NCI-H2107 treated with DMSO at 0.1 percent for 48 hours (cell line): ENCODE measurements around the gene MAGI1.
"Not testable (repeated sequence)": the region's sequence is repeated elsewhere in the genome, so short reads cannot be mapped to it uniquely, and the experiment has no call there.

Source experiments
- DNase-seq: peaks from one replicate; lab custom pipeline; 2025; ENCODE audit not compliant: unreplicated experiment; lab: John Stamatoyannopoulos, UW

Gene MAGI1

DNA sequence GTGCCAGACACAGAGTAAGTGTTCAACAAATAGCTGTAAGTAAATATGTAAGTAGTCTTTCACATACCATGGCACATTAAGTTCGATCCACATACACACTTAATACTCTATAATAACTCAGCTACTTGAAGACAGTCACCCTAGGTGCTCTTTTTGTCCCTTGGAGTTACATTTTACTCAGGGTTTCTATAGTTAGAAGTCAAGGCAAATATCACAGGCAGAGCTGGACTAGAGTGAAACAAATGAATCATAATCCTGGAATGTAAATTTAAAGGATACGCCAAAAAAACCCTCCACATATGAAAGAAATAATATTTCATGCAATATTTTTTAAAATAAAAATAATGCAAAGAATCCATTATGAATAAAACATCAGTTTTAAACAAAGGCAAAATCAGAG lies 461.8 kb downstream of the MAGI1 start:
- DNase-seq, result no peak

DNA sequence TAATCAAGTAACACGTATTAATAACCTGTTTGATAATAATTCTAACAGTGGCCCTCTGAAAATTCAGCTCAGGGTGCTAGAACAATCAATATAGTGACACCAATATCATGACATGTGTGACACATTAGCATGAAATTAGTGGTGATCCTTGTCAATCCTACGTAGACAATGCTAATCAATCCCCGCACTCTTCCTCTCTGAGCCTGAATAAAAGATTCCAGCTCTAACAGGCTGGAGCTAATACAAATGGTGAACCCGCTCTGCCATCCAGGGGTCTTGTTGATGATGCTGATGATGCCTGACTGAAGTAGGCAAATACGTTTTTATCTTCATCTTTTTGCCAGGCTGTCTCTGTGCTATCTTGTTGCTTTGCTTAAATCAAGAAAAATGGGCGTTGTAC lies 462.5 kb downstream of the MAGI1 start:
- DNase-seq, result no peak

DNA sequence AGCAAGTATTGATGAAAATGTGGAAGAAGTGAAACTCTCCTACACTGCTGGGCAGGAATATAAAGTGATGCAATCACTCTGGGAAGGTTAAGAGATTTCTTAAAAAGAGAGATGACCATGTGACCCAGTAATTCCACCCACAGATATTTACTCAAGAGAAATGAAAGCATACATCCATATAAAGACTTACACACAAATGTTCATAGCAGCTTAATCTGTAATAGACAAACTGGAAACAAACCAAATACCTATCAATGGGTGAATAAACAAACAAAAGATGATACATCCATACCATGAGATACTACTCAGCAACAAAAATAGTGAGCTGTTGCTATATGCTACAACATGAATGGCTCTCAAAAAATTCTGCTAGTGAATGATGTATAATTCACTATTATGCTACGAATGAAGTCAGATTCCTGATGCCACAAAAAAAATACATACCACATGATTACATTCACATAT lies 463.3 kb downstream of the MAGI1 start:
- no peak for DNase-seq

DNA sequence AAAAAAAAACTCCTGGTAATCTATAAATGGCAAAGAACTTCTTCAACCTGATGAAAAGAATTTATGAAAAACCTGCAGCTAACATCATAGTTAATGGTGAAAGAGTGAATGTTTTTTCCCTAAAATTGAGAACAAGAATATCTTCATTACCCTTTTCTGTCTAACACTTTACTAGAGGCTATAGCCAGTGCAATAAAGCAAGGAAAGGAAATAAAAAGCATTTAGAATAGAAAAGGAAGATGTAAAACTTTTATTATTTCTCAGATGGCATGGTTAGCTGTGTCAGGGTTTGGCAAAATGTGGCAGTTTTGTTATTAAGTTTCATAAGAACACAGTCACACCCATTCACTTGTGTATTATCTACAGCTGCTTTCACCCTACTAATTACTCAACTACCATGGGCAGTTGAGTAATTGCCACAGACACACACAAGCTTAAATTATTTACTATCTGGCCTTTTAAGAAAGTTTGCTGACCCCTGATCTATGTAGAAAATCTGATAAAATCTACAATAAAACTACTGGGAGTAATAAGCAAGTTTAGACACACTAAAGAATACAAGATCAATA lies 465.1 kb downstream of the MAGI1 start:
- no peak for DNase-seq

DNA sequence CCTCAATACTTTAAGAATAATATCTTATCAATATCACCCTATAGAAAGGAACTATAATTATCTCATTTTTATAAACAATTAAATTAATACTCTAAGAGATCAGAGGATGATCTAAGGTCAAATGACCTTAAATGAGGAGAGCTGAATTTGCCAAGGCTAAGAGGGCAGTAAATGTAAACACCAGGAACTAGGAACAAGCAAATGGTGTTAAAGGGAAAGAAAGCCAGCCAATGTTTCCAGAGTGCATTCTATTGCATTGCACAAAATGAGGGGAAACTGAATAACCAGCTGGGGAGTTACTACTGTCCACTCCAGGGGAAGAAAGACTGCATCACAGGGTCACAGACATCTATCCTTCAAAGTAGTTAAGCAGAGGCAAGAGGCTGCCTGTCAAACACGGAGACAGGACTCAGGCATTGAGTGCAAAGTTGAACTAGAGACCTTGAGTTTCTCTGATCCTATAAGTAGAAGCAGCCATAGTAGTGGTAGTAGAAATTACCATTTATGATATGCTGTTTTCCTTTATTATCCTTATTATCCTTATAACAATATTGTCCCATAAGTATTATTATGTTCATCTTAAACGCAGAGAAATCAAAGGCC lies 466.4 kb downstream of the MAGI1 start:
- no peak for DNase-seq

DNA sequence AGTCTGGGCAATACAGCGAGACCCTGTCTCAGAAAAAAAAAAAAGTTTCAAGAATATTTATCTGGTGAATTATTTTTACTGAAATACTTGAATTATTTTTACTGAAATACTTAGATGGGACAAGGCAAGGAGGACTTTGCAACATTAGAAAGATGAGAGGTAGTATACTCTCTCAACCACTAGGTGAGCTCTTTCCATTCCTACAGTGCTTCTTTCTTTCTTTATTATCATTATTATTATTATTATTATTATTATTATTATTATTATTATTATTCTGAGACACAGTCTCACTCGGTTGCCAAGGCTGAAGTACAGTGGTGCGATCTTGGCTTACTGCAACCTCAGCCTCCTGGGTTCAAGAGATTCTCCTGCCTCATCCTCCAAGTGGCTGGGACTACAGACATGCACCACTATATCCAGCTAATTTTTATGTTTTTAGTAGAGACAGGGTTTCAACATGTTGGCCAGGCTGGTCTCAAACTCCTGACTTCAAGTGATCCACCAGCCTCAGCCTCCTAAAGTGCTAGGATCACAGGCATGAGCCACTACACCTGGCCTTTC lies 468.8 kb downstream of the MAGI1 start:
- DNase-seq, result no peak

DNA sequence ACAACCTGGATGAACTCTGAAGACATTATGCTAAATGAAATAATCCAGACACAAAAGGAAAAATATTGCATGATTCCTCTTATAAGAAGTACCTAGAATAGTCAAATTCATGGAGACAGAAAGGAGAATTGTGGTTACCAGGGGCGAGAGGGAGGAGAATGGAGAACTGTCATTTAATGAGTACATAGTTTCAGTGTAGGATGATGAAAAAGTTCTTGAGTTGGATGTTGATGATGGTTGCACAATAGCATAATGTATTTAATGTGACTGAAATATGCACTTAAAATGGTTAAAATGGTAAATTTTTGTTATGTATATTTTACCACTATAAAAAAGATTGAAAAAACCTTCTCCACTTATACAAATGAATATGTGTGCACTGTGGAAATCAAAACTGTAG lies 469.6 kb downstream of the MAGI1 start:
- DNase-seq, result no peak

DNA sequence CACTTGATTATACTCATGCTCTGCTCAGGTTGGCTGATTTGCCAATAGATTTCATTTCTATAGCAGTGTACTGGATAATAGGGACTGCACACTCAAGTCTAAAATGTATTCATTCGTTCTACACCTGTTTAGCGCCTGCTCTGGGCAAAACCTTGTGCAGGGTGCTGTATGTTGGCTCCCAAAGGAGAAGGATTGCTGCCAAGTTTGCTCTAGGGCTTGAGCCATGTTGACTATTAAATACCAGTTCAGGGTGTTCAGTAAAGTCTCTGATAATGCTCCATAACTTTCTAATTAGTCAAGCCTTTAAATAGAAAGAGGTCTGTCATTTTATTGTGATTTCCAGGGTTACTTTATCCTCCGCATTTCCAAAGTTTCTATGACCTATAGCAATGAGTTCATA lies 470.2 kb downstream of the MAGI1 start:
- DNase-seq, result no peak

DNA sequence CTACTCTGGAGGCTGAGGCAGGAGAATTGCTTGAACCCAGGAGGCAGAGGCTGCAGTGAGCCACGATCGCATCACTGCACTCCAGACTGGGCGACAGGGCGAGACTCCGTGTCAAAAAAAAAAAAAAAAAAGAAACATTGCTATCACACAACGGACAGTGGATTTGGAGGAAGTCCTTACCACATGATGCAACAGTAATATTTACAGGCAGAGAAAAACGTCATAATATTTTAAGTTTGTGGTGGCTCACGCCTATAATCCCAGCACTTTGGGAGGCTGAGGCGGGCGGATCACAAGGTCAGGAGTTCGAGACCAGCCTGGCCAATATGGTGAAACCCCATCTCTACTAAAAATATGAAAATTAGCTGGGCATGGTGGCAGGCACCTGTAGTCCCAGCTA lies 473.0 kb downstream of the MAGI1 start:
- not testable (repeated sequence) for DNase-seq

DNA sequence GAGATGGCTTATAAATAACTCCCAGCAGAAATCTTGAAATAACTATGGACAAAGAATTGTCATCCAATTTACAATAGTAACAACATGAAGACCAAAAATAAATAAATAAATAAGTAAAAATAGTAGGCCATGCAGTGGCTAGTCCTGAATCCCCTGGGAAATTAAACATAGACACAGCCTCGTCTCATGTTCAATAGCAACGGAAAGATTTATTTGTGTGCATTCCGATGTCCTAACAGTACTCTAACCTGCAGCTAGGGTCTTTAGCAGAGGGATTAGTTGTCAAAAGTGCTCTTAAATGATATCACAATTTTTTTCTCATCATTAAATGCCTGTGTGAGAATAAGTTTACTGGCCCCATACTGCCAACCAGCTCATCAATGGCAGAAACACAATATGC lies 474.2 kb downstream of the MAGI1 start:
- DNase-seq, result no peak

DNA sequence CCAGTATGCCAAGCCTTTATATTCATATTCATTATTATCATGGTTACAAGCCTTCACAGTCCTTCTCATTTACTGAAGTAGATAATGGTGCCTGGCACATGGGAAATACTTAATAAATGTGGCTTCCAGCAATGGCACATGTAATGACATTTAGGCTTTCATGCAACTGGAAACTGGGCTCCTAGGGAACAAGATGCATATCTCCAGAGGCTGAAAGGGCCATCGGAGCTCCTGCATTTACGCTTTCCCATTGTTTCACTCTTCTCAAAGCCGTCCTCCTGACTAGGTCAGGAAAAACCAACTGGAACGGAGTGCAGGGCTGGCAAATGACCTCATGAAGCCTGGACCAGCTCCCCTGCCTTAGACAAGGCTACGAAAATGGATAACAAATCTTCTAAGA lies 474.9 kb downstream of the MAGI1 start:
- DNase-seq, result no peak

DNA sequence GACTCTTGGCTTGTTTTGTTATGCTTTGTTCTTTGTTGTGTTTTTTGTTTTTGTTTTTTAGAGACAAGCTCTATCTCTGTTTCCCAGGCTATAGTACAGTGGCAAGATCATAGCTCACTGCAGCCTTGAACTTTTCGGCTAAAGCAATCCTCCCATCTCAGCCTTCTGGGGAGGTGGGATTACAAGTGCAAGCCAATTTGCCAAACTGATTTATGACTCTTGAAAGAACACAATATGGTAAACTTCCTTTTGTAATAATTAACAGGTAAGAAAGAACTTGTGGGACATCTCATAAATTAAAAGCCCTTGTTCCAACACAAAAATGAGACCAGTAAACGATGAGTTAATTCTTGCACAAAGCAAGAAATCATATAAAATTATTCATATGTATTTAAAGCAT lies 476.3 kb downstream of the MAGI1 start:
- no peak for DNase-seq

DNA sequence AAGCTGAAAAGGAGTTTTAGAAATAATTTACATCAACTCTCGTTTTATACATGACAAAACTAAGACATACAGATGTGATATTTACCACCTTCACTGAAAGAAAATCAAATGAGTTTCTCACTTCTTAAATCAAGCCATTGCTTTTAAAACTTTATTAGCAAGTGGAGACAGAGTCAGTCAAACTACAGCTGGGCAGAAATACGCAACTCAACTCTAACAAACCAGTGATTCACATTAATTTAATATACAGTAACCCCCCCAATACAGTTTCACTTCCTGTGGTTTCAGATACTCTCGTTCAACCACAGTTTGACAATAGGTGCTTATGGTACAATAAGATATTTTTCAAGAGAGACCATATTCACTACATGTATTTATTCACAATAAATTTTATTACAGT lies 477.1 kb downstream of the MAGI1 start:
- no peak for DNase-seq

DNA sequence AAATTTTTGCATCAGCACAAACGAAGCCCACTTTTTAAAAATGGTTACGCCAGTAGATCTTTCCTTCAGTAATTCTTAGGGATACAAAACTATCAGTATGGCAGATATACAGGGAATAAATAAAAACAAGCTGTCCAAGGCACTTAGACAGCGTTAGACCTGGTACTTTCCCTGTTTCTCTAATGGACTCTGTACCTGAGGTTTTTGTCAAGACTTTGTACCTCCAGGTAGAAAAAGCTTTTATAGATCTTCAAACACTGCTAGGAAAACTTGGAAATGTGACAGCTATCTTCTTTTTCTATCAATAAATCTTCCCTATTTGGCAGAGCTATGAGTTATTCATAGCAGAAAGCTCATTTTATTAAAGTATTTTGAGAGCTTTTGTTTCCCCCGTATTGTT lies 477.8 kb downstream of the MAGI1 start:
- no peak for DNase-seq

DNA sequence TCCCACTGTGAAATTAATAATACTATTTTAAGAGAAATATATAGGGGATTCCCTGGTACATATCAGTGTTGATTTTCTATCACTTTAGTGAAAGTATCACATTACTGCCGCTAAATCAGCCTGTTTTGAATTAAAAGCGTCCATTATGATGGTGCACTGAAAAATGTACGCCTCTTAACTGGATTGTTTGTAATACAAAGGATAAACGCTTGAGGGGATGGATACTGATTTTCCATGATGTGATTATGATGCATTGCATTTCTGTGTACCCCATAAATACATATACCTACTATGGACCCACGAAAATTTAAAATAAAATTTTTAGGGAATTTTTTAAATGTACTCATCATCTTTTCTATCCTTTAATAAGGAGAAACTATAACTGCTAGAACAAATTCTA lies 478.6 kb downstream of the MAGI1 start:
- no peak for DNase-seq

DNA sequence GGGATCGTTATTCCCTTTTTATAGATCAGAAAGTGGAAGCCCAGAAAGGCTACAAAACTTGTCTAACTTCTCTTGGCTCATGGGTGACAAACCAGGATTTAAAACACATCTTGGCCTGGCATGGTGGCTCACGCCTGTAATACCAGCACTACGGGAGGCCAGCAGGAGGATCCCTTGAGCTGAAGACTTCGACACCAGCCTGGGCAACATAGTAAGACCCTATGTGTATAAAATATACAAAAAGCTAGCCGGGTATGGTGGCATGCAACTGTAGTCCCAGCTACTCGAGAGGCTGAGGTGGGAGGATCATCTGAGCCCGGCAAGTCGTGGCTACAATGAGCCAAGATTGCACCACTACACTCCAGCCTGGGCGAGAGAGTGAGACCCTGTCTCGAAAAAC lies 479.1 kb downstream of the MAGI1 start:
- DNase-seq, result no peak

DNA sequence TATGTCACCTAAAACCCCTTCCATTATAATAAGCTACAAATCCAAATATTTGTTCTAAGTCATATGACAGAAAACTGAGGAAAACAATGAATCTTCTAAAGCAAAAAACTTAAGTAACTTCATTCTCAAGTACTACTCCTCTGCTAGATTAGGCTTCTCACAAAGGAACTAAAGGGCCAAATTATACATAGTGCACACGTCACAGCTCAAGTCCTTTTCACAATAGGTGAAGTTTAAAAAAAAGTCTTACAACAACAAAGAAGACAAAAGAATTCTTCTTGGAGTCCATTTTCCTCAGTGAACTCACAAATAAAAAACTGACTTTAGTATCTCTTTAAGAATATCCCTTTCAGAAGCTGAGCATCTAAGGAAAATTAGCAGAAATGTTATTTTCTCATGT lies 479.9 kb downstream of the MAGI1 start:
- DNase-seq, result no peak

DNA sequence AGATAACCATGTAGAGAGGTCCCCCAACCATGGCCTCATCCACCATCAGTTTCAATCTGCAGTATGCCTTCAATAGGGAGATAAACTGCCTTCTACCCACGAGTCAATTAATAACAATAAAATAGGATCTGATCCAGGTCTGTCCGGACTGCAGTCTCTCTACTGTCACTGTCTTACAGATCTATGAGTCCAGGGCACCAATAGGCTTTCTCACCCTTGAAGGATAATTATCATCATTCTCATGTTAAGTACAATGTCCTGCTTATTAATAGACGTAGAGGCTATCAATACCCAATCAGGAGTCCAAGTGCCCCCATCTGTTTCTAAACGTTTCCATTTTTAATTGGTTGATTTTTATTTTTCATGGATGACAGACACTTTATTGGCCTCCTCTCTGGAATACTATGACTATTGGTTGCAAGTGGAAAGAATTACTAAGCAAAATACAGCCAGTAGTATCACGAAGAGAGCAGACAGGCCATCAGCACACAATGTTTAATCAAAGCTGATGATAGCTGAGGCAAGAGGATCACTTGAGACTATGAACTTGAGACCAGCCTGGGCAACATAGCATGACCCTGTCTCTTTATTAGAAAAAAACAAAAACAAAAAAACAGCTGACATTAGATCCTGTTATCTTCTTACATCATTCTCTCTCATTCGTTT lies 480.7 kb downstream of the MAGI1 start:
- no peak for DNase-seq

DNA sequence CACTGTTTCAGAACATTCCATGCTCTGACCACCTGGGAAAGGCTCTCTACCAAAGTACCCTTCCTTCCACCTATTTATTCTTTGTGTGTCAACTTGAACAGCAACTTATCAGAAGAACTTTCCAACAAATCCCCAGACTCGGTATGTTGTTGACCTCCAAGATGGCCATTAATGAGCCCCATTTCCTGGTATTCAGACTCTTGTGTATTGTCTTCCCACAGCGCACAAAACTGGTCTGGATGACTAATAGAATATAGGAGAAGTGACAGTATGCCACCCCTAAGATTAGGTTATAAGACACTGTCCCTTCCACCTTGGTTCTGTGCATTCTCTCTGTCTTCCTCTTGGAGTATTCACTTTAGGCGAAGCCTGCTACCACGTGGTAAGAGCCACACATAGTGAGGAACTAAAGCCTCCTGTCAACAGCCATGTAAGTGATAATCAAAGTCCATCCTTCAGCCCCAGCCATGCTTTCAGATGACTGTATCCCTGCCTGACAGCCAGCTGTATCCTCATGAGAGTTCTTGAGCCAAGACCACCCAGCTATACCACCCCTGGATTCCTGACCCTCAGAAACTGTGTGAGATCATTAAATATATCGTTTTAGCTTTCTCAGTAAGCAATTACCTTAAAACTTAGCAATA lies 481.7 kb downstream of the MAGI1 start:
- DNase-seq, result no peak

DNA sequence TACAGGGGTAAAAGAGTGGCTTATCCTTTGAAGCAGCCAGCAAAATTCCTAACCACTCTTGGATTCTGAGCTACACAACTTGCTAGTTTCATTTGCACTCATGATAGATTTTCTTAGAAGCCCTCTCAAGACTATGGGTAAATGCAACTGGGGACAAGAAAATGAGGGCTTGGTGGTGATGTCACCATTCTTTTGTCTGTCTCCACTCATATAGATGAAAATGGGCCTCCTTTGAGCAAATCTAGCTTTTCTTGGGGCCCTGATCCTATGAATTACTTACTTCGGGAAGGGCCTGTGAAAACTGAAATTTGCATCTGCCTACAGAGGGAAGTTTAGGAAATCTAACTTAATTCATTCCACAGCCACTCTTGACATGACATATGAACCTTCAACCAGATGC lies 486.3 kb downstream of the MAGI1 start:
- no peak for DNase-seq

DNA sequence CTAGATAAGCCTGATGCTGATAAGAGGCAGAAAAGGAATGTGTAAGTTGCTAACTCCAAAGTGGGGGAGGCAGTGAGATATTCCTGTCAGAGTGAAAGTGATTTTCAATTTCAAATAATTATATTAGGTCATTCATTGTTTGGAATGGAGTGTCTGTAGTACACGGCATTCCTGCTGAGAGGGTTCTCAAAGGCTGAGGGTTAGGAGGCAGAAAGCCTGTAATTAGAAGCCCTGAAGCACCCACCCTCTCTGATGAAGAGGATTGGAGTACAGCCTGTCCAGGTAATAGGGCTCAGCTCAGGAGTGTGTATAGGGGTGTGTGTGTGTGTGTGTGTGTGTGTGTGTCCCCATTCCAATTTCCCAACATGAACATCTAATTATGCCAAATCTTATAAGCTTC lies 486.8 kb downstream of the MAGI1 start:
- no peak for DNase-seq

DNA sequence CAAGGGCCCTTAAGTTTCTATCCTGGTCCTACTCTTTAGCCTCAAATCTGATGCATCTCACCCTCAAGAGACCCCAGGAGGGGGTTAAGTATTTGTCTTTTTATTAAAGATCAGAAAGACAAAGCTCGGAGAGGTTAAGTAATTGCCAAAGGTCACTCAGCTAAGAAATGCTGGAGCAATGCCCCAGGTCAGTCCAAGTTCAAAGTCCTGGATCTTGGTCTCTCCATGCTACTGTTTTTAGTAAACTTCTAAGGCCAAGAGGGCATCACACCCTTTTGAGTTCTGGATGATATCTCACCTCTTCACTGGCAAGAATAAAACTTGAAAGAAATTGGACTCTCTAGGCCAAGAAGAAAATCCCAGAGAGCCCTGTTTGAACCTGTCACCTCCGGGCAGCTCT lies 488.6 kb downstream of the MAGI1 start:
- no peak for DNase-seq
